Activated B cell treated with CpG ODN at 0.5 μM for 24 hours (primary cell): ENCODE results near the gene MAP3K1. TPM values are rescaled to one million over a fixed set of nuclear protein-coding genes. Genes with fewer than 3 reads are reported as not detected.

Experiments
- ATAC-seq: fragments of 200-7000 bp; cut with Tn5 transposase; one replicate; pipeline ENCODE4 v1.10.0; 2021; ENCODE audit warnings: low read depth, mild to moderate bottlenecking, moderate library complexity
- CTCF ChIA-PET: fragments of 350-600 bp; sonication (Branson Sonifier 250); formaldehyde crosslinking; loops from one replicate; lab custom pipeline; 2021; ENCODE audit warnings: antibody characterized with exemption; lab: Charles Lee
- POLR2A ChIA-PET: fragments of 350-600 bp; sonication (Branson Sonifier 250); formaldehyde crosslinking; loops from one replicate; lab custom pipeline; 2021; ENCODE audit warnings: antibody characterized with exemption; lab: Charles Lee
- DNase-seq: peaks from one replicate; pipeline ENCODE4 v3.0.0; 2022
- H3K27ac Mint-ChIP-seq: one replicate; pipeline ENCODE4 v1.8.0; 2020; ENCODE audit warnings: mixed read lengths
- H3K27me3 Mint-ChIP-seq: one replicate; pipeline ENCODE4 v1.8.0; 2021; ENCODE audit warnings: mixed read lengths
- H3K36me3 Mint-ChIP-seq: one replicate; pipeline ENCODE4 v1.8.0; 2021; ENCODE audit warnings: low read depth, mixed read lengths
- H3K4me1 Mint-ChIP-seq: one replicate; pipeline ENCODE4 v1.8.0; 2021; ENCODE audit warnings: mixed read lengths
- H3K4me3 Mint-ChIP-seq: one replicate; pipeline ENCODE4 v1.8.0; 2020; ENCODE audit warnings: mild to moderate bottlenecking, mixed read lengths
- H3K9me3 Mint-ChIP-seq: one replicate; pipeline ENCODE4 v1.8.0; 2020; ENCODE audit warnings: mixed read lengths
- CTCF ChIP-seq: fragments of 200-600 bp; IDR thresholded peaks from one replicate; pipeline ENCODE4 v1.8.0; 2022; ENCODE audit warnings: antibody characterized with exemption, mild to moderate bottlenecking
- intact Hi-C: fragments of 100-400 bp; cut with micrococcal nuclease; formaldehyde crosslinking; loops from one replicate; pipeline ENCODE4 v1.15.1; 2024
- total RNA-seq: library from RNA; stranded (reverse); gene quantifications from 2 replicates; pipeline ENCODE4 v1.2.3, GENCODE V29; 2022

Gene MAP3K1
- total RNA-seq, 1 donor from 2014 or later, result 102 TPM

- H3K9me3 Mint-ChIP-seq, result no peaks in the 10 kb centered on the region
- peak overlapping the region; percentile 78 for H3K27ac Mint-ChIP-seq
- H3K36me3 Mint-ChIP-seq, result peaks cover 13% of the 10 kb centered on the region
- ATAC-seq, result peak; percentile 23
- ChIA-PET POLR2A (interaction anchor here (0.6 to 2.8 kb wide), 14 partner anchors 9 to 566 kb away, joined by 3 to 19 read pairs (median 5); partner anchors contain the start of gene GPBP1), CTCF (interaction anchor here (0.5 to 11.8 kb wide), 29 partner anchors 10 to 902 kb away, joined by 3 to 240 read pairs (median 5); partner anchors contain the start of gene MAP3K1)
- DNase-seq, result no peak
- TF ChIP-seq CTCF, result no peak
- peak overlapping the region; percentile 42 for H3K4me3 Mint-ChIP-seq
- H3K4me1 Mint-ChIP-seq, result peaks cover 95% of the 10 kb centered on the region
- intact Hi-C loops, result loop anchor here (1.0 to 5.0 kb wide), 10 partner anchors 21 to 902 kb away; no protein-coding TSS in a partner anchor
- no peaks in the 10 kb centered on the region for H3K27me3 Mint-ChIP-seq
These were observed 22.6 kb downstream of the MAP3K1 start for GRCh38 chr5:56837956-56838355.

- ATAC-seq (peak; percentile 59), DNase-seq (no peak)
These were observed 23.2 kb downstream of the MAP3K1 start for GRCh38 chr5:56838409-56839039.

GRCh38 chr5:56839062-56839461 lies 23.7 kb downstream of the MAP3K1 start:
- ChIA-PET POLR2A (interaction anchor here (0.6 to 2.8 kb wide), 11 partner anchors 10 to 904 kb away, joined by 3 to 19 read pairs (median 5); no protein-coding TSS in a partner anchor), CTCF (interaction anchor here (0.7 to 11.8 kb wide), 24 partner anchors 11 to 903 kb away, joined by 3 to 240 read pairs (median 5); partner anchors contain the start of gene MAP3K1)
- Mint-ChIP-seq H3K36me3 (peaks cover 14% of the 10 kb centered on the region), H3K4me3 (peak overlapping the region; percentile 12), H3K4me1 (peaks cover 94% of the 10 kb centered on the region), H3K9me3 (no peaks in the 10 kb centered on the region), H3K27me3 (no peaks in the 10 kb centered on the region), H3K27ac (peak overlapping the region; percentile 78)
- DNase-seq (no peak), ATAC-seq (no peak)
- intact Hi-C loops, result loop anchor here (2.0 to 5.0 kb wide), 3 partner anchors 152 to 842 kb away; no protein-coding TSS in a partner anchor
- TF ChIP-seq CTCF, result no peak

More at GRCh38 chr5:56838409-56839039, 23.2 kb downstream of the MAP3K1 start:
- H3K27ac Mint-ChIP-seq, result peak overlapping the region; percentile 78
- ChIA-PET CTCF (interaction anchor here (0.7 to 11.8 kb wide), 30 partner anchors 10 to 902 kb away, joined by 3 to 240 read pairs (median 4); partner anchors contain the start of gene MAP3K1), POLR2A (interaction anchor here (0.6 to 2.8 kb wide), 15 partner anchors 10 to 904 kb away, joined by 3 to 19 read pairs (median 5); partner anchors contain the start of gene GPBP1)
- H3K4me1 Mint-ChIP-seq, result peaks cover 95% of the 10 kb centered on the region
- H3K36me3 Mint-ChIP-seq, result peaks cover 11% of the 10 kb centered on the region
- H3K4me3 Mint-ChIP-seq, result peak overlapping the region; percentile 42
- H3K27me3 Mint-ChIP-seq, result no peaks in the 10 kb centered on the region
- intact Hi-C loops, result loop anchor here (1.0 to 5.0 kb wide), 9 partner anchors 21 to 902 kb away; no protein-coding TSS in a partner anchor
- H3K9me3 Mint-ChIP-seq, result no peaks in the 10 kb centered on the region
- TF ChIP-seq CTCF, result no peak

- DNase-seq (no peak), ATAC-seq (peak; percentile 49)
- no peak for TF ChIP-seq CTCF
- Mint-ChIP-seq H3K9me3 (no peaks in the 10 kb centered on the region), H3K4me3 (peak overlapping the region; percentile 72), H3K27ac (peak overlapping the region; percentile 94), H3K4me1 (peaks cover 96% of the 10 kb centered on the region), H3K36me3 (peaks cover 21% of the 10 kb centered on the region), H3K27me3 (no peaks in the 10 kb centered on the region)
- intact Hi-C loops, result no loop called here
- ChIA-PET POLR2A (interaction anchor here (0.6 to 1.0 kb wide), 12 partner anchors 21 to 575 kb away, joined by 3 to 8 read pairs (median 5); partner anchors contain the start of gene MAP3K1), CTCF (interaction anchor here (0.6 to 11.8 kb wide), 4 partner anchors 168 to 570 kb away, joined by 3 to 240 read pairs (median 4); no protein-coding TSS in a partner anchor)
These were observed 25.2 kb downstream of the MAP3K1 start for GRCh38 chr5:56840597-56840996.
